COLO668 (cell line): Measurements from ENCODE around the gene DRD4.
A peak's percentile ranks its signal among the peaks of the same experiment; 100 is the strongest.
"Not testable (repeated sequence)": the region's sequence is repeated elsewhere in the genome, so short reads cannot be mapped to it uniquely, and the experiment has no call there.

Experiments used
- DNase-seq: peaks from one replicate; lab custom pipeline; 2025; ENCODE audit not compliant: unreplicated experiment; lab: John Stamatoyannopoulos, UW

DRD4 gene

GRCh38 chr11:641806-642370 lies 4.8 kb downstream of the DRD4 start:
- DNase-seq = no peak

- no peak for DNase-seq
Observed at GRCh38 chr11:643366-643765, 6.3 kb downstream of the DRD4 start.

DNA sequence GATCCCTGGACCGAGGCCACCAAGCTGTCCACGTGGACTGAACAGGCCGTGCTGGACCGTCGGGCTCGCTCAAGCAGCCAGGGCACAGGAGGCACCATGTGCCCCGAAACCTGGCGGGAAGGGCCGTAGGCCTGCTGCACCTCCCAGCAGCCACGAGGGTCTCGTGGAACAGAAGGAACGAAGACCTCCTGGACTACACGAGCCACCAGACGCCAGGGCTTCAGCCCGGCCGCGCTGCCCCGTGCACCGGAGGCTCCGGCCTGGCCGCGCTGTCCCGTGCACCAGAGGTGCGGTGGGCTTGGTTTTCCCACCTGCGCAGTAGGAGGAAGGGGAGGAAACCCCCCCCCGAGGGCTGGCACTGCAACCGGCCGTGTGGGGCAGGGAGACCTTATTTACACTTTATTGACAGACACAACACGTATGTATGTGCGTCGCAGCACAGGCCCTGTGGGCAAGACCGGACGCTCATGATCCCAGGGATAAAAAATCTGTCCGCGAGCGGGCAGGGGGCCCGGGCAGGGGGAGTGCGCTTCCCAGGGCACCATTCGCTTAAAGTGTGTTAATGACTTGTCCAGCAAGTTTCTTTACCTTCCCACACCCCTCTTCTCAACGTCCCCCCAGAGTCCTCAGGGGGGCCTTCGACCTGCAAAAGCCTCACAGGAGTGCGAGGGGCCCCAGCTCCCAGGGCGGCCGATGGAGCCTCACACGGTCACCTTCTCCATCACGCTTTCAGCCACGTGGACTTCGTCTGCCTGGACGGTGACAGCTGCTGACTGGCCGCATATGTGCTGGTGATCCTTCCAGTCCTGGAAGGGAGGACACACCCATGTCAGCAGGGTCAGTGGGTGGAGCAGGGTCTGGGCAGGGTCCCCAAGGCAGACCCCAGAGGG lies 7.0 kb downstream of the DRD4 start:
- DNase-seq = no peak

- DNase-seq = no peak
Observed at GRCh38 chr11:645536-645935, 8.5 kb downstream of the DRD4 start.

- no peak for DNase-seq
Observed at GRCh38 chr11:646214-646613, 9.1 kb downstream of the DRD4 start.

DNA sequence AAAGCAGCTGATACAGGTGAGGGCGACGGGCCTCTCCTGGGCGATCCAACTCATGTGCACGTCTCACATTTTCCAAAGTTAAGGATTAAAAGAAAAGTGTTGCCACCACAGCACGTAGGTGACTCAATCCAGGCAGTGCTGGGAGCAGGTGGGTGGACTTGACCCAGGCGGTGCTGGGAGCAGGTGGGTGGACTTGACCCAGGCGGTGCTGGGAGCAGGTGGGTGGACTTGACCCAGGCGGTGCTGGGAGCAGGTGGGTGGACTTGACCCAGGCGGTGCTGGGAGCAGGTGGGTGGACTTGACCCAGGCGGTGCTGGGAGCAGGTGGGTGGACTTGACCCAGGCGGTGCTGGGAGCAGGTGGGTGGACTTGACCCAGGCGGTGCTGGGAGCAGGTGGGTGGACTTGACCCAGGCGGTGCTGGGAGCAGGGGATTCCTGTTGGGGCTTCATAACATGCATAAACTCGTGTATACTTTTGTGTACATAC lies 10.6 kb downstream of the DRD4 start:
- DNase-seq = not testable (repeated sequence)

GRCh38 chr11:650482-650881 lies 13.4 kb downstream of the DRD4 start:
- DNase-seq = no peak

GRCh38 chr11:653136-653535 lies 16.1 kb downstream of the DRD4 start:
- DNase-seq = not testable (repeated sequence)

GRCh38 chr11:653837-654236 lies 16.8 kb downstream of the DRD4 start:
- no peak for DNase-seq

GRCh38 chr11:654444-654843 lies 17.4 kb downstream of the DRD4 start:
- DNase-seq = not testable (repeated sequence)

- no peak for DNase-seq
Observed at GRCh38 chr11:655036-655726, 18.1 kb downstream of the DRD4 start.

DNA sequence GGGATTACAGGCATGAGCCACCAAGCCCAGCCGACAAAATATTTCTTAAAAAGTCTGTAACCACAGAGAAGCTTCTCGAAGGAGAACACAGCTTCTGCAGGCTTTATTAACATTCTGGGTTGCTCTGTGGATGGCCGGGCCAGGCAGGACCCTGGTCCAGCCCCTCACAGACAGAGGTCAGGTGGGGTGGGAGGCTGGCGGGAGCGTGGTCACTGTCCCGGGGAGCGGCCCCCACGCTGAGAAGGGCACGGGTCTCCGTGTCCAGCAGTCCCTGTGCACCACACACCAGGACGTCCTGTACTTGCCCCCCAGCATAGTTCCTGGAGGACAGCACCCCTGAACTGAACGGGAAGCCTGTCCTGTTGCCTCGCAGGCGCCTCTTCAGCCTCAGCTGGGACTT lies 19.4 kb downstream of the DRD4 start:
- no peak for DNase-seq

DNA sequence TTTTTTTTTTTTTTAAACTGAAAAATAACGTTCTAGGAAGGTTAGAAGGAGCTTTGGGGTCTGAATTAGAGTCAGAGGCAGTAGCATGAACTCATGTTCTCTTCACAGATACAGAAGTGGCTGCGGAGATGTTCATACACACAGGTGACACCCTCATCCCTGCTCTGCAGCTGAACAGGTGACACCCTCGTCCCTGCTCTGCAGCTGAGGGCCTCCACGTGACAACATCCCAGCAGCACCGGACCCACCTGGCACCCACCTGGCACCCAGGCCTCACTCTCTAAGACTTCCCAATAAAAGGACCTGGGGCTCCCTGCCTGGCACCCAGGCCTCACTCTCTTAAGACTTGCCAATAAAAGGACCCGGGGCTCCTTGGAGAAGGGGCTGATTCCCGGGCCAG lies 19.8 kb downstream of the DRD4 start:
- no peak for DNase-seq

DNA sequence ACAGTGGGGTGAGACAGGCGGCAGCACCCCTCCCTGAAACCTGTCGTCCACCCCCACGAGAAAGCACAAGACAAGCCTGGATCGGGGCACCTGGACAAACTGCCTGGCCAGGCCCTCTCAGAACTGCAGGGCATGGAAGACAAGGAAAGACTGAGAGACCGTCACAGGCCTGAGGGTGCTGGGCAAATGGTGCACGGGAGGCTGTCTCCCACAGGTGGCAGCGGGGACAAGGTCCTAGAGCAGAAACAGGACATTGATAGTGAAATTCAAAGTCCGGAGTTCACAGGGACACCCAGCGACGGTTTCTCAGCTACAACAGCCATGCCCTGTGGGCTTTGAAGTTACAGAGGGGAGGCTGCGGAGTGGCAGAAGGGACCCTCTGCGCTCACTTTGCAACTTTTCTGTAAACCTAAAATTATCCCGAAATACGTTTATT lies 20.6 kb downstream of the DRD4 start:
- DNase-seq = no peak

- no peak for DNase-seq
Observed at GRCh38 chr11:659532-660085, 22.5 kb downstream of the DRD4 start.

DNA sequence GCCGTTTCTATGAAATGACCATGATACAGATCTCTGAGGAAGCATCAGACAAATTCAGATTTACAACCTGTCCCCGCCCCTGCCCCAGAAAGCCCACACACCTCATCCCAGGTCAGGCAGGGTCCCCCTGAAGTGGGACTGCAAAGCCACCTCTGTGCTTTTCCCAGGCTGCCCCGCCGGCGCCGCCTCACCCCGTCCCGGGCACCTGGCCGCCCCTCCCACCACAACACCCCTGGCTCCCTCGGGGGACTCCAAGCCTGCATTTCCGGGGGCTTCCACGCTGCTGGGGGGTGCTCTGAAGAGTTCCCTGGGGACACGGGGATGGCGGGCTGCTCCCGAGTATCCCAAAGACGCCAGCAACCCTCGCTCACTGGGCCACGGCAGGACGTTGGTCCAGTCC lies 23.2 kb downstream of the DRD4 start:
- DNase-seq = no peak

GRCh38 chr11:660681-661444 lies 23.8 kb downstream of the DRD4 start:
- DNase-seq = no peak

DNA sequence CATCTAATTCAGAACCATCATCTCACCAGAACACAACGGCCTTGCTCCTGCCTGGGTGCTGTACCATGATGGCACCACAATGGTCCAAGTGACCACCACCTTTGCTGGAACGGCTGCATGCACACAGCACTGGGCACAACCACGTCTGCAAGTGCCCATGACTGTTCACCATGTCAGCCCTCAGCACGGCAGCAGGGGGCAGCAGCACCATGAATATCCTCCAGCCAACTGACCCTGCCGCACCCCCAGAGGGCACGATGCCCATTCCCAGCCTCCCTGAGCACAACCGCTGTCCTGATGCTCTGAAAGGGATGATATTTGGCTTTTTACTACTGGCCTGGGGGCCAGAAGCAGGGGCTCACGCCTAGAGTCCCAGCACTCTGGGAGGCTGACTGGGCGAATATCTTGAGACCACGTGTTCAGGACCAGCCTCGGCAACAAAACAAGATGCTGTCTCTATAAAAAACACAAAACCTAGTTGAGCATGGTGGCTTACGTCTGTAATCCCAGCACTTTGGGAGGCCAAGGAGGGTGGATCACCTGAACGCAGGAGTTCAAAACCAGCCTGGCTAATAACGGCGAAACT lies 25.7 kb downstream of the DRD4 start:
- peak; percentile 12 for DNase-seq

- no peak for DNase-seq
Observed at GRCh38 chr11:665062-665703, 28.1 kb downstream of the DRD4 start.

DNA sequence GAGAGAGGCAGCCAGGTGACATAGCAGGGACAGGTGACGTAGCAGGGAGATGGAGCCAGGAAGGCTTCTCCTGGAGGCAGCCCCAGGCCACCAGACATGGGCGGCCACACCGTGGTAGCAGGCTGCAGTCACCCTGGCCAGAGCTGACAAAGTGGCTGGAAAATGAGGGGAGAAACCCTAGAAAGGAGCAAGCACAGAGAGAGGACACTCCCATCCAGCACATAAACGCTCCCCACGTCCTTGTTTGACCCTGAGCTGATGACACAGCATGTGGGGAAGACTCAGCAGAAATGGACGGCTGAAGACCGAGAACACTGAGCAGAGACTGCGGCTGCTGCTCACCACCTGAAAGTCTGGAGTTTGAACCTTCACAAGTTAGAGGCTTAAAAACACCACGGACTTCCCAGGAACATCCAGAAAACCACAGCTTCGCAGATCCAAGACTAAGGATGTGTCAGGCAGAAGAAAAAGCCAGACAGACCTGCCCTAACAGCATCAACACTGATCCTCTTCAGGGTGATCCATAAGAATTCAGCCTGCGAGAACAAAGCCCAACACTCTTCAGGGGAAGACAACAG lies 28.7 kb downstream of the DRD4 start:
- no peak for DNase-seq
